ENCODE data around the gene PODXL2. TPM values are rescaled to one million over a fixed set of nuclear protein-coding genes. Genes with fewer than 3 reads are reported as not detected.
A peak's percentile ranks its signal among the peaks of the same experiment; 100 is the strongest.

PODXL2 gene
- total and polyA plus RNA-seq, 3 experiments from 2014 or later, result 1.4 to 4.7 (median 1.7) TPM

DNA sequence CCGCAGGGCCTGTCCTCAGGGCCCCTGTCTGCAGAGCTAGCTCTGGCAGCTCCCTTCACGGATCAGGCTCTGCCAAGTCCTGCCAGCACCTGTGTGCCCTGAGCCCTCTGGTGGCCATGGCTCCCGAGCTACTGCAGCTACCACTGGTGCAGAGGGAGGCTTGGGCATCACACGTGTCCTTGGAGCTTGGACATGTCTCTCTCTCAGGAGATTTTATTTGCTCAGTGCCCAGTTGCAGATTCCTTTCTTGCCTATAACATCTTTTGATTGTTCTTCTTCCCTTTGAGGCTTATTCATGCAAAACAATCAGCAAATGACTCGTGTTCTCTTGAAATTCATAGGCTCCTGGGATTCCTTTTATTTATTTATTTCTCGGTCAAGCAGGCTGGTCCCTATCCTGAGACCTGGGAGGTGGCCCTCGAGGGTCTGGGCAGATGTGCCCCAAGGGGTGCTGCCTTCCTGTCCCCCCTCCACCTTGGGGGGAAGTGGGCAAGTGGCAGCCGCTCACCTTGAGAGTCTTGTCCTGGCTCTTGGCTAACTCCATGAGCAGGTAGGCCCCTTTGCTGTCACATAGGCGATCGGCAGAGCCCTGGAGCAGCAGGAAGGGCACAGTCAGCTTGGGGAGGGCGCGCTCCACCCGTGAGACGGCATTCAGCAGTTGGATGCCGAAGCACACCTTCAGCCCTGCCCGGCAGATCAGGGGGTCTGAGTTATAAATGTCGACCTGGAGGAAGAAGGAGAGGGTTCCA is 65.7 kb downstream of the PODXL2 start:
- no peaks in the 10 kb centered on the region for H3K27me3 Mint-ChIP-seq
- ChIA-PET POLR2A (no interaction called here), CTCF (interaction anchor here (0.8 to 3.0 kb wide), 7 partner anchors 14 to 1223 kb away, joined by 3 to 20 read pairs (median 4); no protein-coding TSS in a partner anchor)
- no peaks in the 10 kb centered on the region for H3K36me3 ChIP-seq (ENCODE audit: insufficient read depth, low read length)
- no peak overlapping the region for H3K27ac ChIP-seq (ENCODE audit: low read depth, low read length)
- H3K4me1 ChIP-seq (ENCODE audit: insufficient read depth, low read length), result no peaks in the 10 kb centered on the region
- peak; percentile 25 to 68 (median 29) for DNase-seq
- H3K27me3 ChIP-seq (ENCODE audit: insufficient read depth, low read length, poor library complexity, severe bottlenecking), result no peaks in the 10 kb centered on the region
- no peak overlapping the region for H3K4me3 ChIP-seq (ENCODE audit: low read length)
- H3K4me1 Mint-ChIP-seq, result peaks cover 4 to 8% (median 6%) of the 10 kb centered on the region in 3 donors
- H3K9me3 Mint-ChIP-seq, result no peaks in the 10 kb centered on the region
- no peak overlapping the region for H3K27ac Mint-ChIP-seq
- no peak overlapping the region for H3K4me3 Mint-ChIP-seq
- no peaks in the 10 kb centered on the region for H3K9me3 ChIP-seq (ENCODE audit: low read length)
- no peaks in the 10 kb centered on the region for H3K36me3 Mint-ChIP-seq

DNA sequence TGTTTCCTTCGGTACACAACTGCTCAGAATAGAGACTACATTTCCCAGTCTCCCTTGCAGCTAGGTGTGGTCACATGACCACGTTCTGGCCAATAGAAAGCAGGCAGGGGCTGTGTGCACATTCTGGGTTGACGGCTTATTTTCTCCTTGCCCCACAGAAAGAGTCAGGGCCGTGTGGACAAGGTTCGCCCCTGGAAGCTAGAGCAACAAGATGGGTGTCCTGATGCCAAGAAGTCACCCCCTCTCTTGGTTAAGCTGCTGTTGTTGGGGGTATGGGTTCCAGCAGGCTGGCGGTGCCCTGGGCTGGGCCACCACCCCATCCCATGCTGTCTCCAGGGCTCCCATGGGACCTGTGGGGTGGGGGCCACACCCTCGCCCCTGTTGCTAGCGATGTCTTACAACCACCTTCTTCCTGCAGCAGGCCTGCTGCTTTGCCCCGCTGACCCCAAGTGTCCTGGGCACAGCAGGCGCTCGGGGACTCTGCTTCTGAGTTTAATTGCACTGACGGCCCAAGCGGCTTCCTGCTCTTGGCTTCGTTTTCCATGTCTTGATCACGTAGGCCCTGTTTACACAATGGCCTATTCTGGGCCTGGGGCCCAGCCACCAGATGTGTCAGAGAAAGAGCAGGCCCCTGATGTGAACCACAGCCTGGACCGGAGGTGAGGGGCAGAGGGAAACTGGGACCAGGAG is 68.7 kb downstream of the PODXL2 start:
- Mint-ChIP-seq H3K36me3 (no peaks in the 10 kb centered on the region), H3K27me3 (peaks cover 3 to 5% of the 10 kb centered on the region in 2 donors), H3K4me1 (peaks cover 4 to 8% (median 6%) of the 10 kb centered on the region in 3 donors), H3K4me3 (peak overlapping the region in 1 of 7 donors; percentile 19), H3K9me3 (no peaks in the 10 kb centered on the region), H3K27ac (peak overlapping the region in 1 of 8 donors; percentile 45)
- ChIA-PET POLR2A (interaction anchor here (1.2 kb wide), 1 partner anchor 122 kb away, joined by 3 read pairs; no protein-coding TSS in a partner anchor), CTCF (interaction anchor here (1.6 to 3.0 kb wide), 3 partner anchors 45 to 123 kb away, joined by 3 to 20 read pairs (median 7); no protein-coding TSS in a partner anchor)
- peak; percentile 21 to 63 (median 34) for DNase-seq
- no peaks in the 10 kb centered on the region for H3K9me3 ChIP-seq (ENCODE audit: low read length)
- no peak overlapping the region for H3K4me3 ChIP-seq (ENCODE audit: low read length)
- no peaks in the 10 kb centered on the region for H3K36me3 ChIP-seq (ENCODE audit: insufficient read depth, low read length)
- no peak overlapping the region for H3K27ac ChIP-seq (ENCODE audit: low read depth, low read length)
- H3K27me3 ChIP-seq (ENCODE audit: insufficient read depth, low read length, poor library complexity, severe bottlenecking), result no peaks in the 10 kb centered on the region
- H3K4me1 ChIP-seq (ENCODE audit: insufficient read depth, low read length), result no peaks in the 10 kb centered on the region

DNA sequence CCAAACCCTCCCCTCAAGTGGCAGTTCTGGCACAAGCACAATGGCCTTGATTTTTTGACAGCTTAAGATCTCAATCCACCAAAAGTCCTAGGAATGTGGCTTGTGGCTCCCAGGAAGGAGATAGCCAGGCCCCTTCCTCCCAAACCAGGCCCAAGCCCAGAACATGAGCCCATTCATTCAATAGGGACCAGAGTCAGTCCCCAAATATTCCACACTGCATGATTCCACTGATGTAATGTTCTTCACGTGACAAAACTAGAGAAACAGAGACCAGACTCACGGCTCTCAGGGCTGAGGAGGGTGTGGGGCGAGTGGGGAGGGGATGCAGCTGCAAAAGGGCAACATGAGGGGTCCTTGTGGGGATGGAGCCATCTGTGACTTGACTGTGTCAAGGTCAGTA is 69.3 kb downstream of the PODXL2 start:
- CTCF ChIA-PET, result interaction anchor here (1.8 kb wide), 1 partner anchor 123 kb away, joined by 7 read pairs; no protein-coding TSS in a partner anchor
- H3K27ac ChIP-seq (ENCODE audit: low read depth, low read length), result no peak overlapping the region
- H3K4me3 ChIP-seq (ENCODE audit: low read length), result no peak overlapping the region
- H3K27ac Mint-ChIP-seq, result no peak overlapping the region
- H3K9me3 ChIP-seq (ENCODE audit: low read length), result no peaks in the 10 kb centered on the region
- no peaks in the 10 kb centered on the region for H3K4me1 ChIP-seq (ENCODE audit: insufficient read depth, low read length)
- H3K36me3 Mint-ChIP-seq, result no peaks in the 10 kb centered on the region
- peaks cover 3 to 8% of the 10 kb centered on the region in 2 donors for H3K27me3 Mint-ChIP-seq
- peaks cover 0 to 2% (median 0%) of the 10 kb centered on the region in 5 donors for H3K9me3 Mint-ChIP-seq
- DNase-seq, result peak in 1 of 5 donors; percentile 17
- H3K27me3 ChIP-seq (ENCODE audit: insufficient read depth, low read length, poor library complexity, severe bottlenecking), result no peaks in the 10 kb centered on the region
- POLR2A ChIA-PET, result no interaction called here
- H3K4me1 Mint-ChIP-seq, result peaks cover 4 to 8% (median 6%) of the 10 kb centered on the region in 3 donors
- no peaks in the 10 kb centered on the region for H3K36me3 ChIP-seq (ENCODE audit: insufficient read depth, low read length)
- H3K4me3 Mint-ChIP-seq, result no peak overlapping the region

DNA sequence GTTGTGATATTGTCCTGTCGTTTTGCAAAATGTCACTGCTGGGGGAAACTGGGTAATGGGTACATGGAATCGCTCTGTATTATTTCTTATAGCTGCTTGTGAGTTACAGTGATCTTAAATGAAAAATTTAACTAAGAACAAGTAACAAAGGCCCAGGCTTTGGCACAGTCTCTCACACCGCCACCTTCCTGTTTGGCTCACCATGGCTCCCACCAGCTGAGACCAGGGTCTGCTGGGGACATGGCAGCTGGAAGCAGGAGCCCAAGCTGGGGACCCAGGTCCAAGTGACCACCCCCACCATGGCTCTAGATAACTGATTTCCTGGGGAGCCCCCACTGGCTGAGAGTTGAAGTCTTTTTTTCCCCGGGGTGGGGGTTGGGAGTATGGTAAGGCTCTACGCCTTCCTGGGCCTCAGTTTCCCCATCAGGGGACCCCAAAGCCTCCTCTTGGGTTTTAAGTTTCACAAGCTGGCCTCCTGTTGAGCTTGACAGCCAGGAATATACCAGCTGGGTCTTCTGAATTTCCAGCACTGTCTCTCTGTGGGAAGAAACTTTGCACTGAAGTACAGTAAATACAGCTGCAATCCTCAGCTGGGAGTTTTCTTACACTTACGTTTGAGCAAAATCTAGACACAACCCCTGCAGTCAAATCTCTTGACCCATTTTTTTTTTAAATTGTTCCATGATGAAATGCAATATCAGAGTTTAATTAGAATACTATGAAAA is 69.9 kb downstream of the PODXL2 start:
- no peaks in the 10 kb centered on the region for H3K36me3 Mint-ChIP-seq
- Histone ChIP-seq H3K4me1 (ENCODE audit: insufficient read depth, low read length) (no peaks in the 10 kb centered on the region), H3K27me3 (ENCODE audit: insufficient read depth, low read length, poor library complexity, severe bottlenecking) (no peaks in the 10 kb centered on the region), H3K9me3 (ENCODE audit: low read length) (no peaks in the 10 kb centered on the region), H3K27ac (ENCODE audit: low read depth, low read length) (no peak overlapping the region), H3K4me3 (ENCODE audit: low read length) (no peak overlapping the region), H3K36me3 (ENCODE audit: insufficient read depth, low read length) (no peaks in the 10 kb centered on the region)
- no peak overlapping the region for H3K4me3 Mint-ChIP-seq
- peaks cover 7 to 14% of the 10 kb centered on the region in 2 donors for H3K27me3 Mint-ChIP-seq
- ChIA-PET CTCF (interaction anchor here (1.8 kb wide), 1 partner anchor 124 kb away, joined by 7 read pairs; no protein-coding TSS in a partner anchor), POLR2A (no interaction called here)
- peaks cover 4 to 8% (median 6%) of the 10 kb centered on the region in 3 donors for H3K4me1 Mint-ChIP-seq
- DNase-seq, result no peak
- peaks cover 0 to 2% (median 0%) of the 10 kb centered on the region in 5 donors for H3K9me3 Mint-ChIP-seq
- H3K27ac Mint-ChIP-seq, result no peak overlapping the region

- peaks cover 0 to 2% (median 0%) of the 10 kb centered on the region in 5 donors for H3K9me3 Mint-ChIP-seq
- ChIA-PET POLR2A (no interaction called here), CTCF (interaction anchor here (1.8 kb wide), 1 partner anchor 125 kb away, joined by 7 read pairs; no protein-coding TSS in a partner anchor)
- no peak for DNase-seq
- no peak overlapping the region for H3K27ac Mint-ChIP-seq
- Histone ChIP-seq H3K36me3 (ENCODE audit: insufficient read depth, low read length) (no peaks in the 10 kb centered on the region), H3K4me1 (ENCODE audit: insufficient read depth, low read length) (no peaks in the 10 kb centered on the region), H3K4me3 (ENCODE audit: low read length) (no peak overlapping the region), H3K27ac (ENCODE audit: low read depth, low read length) (no peak overlapping the region), H3K27me3 (ENCODE audit: insufficient read depth, low read length, poor library complexity, severe bottlenecking) (no peaks in the 10 kb centered on the region), H3K9me3 (ENCODE audit: low read length) (no peaks in the 10 kb centered on the region)
- no peaks in the 10 kb centered on the region for H3K36me3 Mint-ChIP-seq
- H3K4me1 Mint-ChIP-seq, result peaks cover 4 to 8% (median 6%) of the 10 kb centered on the region in 3 donors
- peaks cover 8 to 14% of the 10 kb centered on the region in 2 donors for H3K27me3 Mint-ChIP-seq
- no peak overlapping the region for H3K4me3 Mint-ChIP-seq
Observed at GRCh38 chr3:127699416-127700300, 70.7 kb downstream of the PODXL2 start.

DNA sequence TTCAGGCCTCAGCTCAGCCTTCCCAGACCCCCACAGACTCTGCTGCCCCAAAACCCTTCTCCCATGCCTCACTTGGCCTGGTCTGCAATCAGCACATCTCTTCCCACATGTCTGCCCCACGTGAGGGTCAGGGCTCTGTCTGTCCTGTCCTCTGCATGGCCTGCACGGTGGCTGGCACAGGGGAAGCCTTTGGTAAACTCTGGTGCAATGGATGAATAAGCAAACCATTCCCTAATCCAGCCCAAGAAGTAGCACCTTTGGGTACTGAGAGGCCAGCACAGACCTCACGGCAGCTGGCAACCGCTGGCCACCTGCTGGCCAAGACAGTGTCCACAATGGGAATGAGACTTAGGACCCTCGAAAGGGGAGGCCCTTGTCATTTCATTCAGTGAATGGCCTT is 71.4 kb downstream of the PODXL2 start:
- H3K4me1 ChIP-seq (ENCODE audit: insufficient read depth, low read length), result no peaks in the 10 kb centered on the region
- H3K4me1 Mint-ChIP-seq, result peaks cover 4 to 8% (median 6%) of the 10 kb centered on the region in 3 donors
- H3K27ac Mint-ChIP-seq, result no peak overlapping the region
- no peak overlapping the region for H3K27ac ChIP-seq (ENCODE audit: low read depth, low read length)
- DNase-seq, result no peak
- H3K4me3 ChIP-seq (ENCODE audit: low read length), result no peak overlapping the region
- ChIA-PET CTCF (interaction anchor here (1.3 kb wide), 1 partner anchor 47 kb away, joined by 3 read pairs; no protein-coding TSS in a partner anchor), POLR2A (no interaction called here)
- H3K36me3 Mint-ChIP-seq, result no peaks in the 10 kb centered on the region
- peaks cover 0 to 3% (median 2%) of the 10 kb centered on the region in 5 donors for H3K9me3 Mint-ChIP-seq
- H3K9me3 ChIP-seq (ENCODE audit: low read length), result no peaks in the 10 kb centered on the region
- H3K4me3 Mint-ChIP-seq, result no peak overlapping the region
- H3K27me3 ChIP-seq (ENCODE audit: insufficient read depth, low read length, poor library complexity, severe bottlenecking), result no peaks in the 10 kb centered on the region
- no peaks in the 10 kb centered on the region for H3K36me3 ChIP-seq (ENCODE audit: insufficient read depth, low read length)
- peaks cover 10 to 14% of the 10 kb centered on the region in 2 donors for H3K27me3 Mint-ChIP-seq

GRCh38 chr3:127701280-127701911 is 72.4 kb downstream of the PODXL2 start:
- H3K4me1 Mint-ChIP-seq, result peaks cover 4 to 8% (median 6%) of the 10 kb centered on the region in 3 donors
- ChIA-PET CTCF (interaction anchor here (1.3 kb wide), 1 partner anchor 48 kb away, joined by 3 read pairs; no protein-coding TSS in a partner anchor), POLR2A (no interaction called here)
- H3K4me1 ChIP-seq (ENCODE audit: insufficient read depth, low read length), result no peaks in the 10 kb centered on the region
- H3K27ac ChIP-seq (ENCODE audit: low read depth, low read length), result no peak overlapping the region
- peaks cover 0 to 3% (median 2%) of the 10 kb centered on the region in 5 donors for H3K9me3 Mint-ChIP-seq
- H3K36me3 Mint-ChIP-seq, result no peaks in the 10 kb centered on the region
- no peak for DNase-seq
- H3K27ac Mint-ChIP-seq, result no peak overlapping the region
- H3K4me3 Mint-ChIP-seq, result peak overlapping the region in 1 of 7 donors; percentile 15
- peaks cover 10 to 14% of the 10 kb centered on the region in 2 donors for H3K27me3 Mint-ChIP-seq
- no peaks in the 10 kb centered on the region for H3K36me3 ChIP-seq (ENCODE audit: insufficient read depth, low read length)
- H3K9me3 ChIP-seq (ENCODE audit: low read length), result no peaks in the 10 kb centered on the region
- H3K27me3 ChIP-seq (ENCODE audit: insufficient read depth, low read length, poor library complexity, severe bottlenecking), result no peaks in the 10 kb centered on the region
- H3K4me3 ChIP-seq (ENCODE audit: low read length), result no peak overlapping the region
